ENCODE results near the gene PDE9A.

Gene PDE9A

DNA sequence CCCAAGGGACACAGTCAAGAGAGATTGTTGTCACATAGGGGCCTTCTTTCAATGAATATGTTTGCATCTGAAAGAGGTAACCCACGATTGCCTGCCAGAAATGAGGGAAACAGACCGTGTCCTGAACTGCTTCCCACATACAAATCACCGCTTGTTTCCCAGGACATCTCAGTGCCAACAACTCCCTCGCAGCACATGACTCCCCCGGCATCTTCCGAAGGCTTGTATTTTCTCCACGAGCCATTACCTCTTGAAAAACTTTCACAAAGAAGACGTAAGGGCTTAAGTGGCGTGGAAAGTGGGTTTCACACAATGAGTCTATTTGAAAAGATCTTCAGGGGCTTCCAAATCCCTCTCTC lies 31.6 kb upstream of the PDE9A start:
- ChIA-PET CTCF (interaction anchor here (1.7 kb wide), 1 partner anchor 29 kb away, joined by 4 read pairs; no protein-coding TSS in a partner anchor), POLR2A (no interaction called here)
- TF ChIP-seq CTCF (IDR thresholded peaks at IDR 0.05; ENCODE audit: control extremely low read depth, extremely low read depth, low read depth, missing control alignments), result no peak
- no peak for DNase-seq (ENCODE audit: extremely low spot score)

DNA sequence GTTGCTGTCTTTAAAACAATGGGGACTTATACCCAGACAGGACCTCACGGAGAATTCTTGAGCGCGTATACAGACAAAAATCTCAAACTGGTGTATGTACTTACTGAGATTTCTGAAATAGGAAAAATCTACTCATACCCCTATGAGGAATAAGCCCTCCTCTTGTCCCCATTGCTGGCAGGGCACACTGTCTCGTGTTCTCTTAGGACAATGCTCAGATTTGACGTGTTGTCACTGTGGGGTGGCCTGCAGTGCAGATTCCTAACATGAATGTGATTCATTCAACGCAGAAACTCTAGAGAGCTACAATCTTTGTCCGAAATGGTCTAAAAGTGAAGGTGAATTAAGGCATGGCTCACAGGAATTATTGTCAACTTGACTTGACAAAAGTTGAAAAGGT lies 31.1 kb upstream of the PDE9A start:
- no peak for TF ChIP-seq CTCF (IDR thresholded peaks at IDR 0.05; ENCODE audit: control extremely low read depth, extremely low read depth, low read depth, missing control alignments)
- POLR2A ChIA-PET, result no interaction called here
- CTCF ChIA-PET, result interaction anchor here (1.2 kb wide), 1 partner anchor 14 kb away, joined by 3 read pairs; no protein-coding TSS in a partner anchor

DNA sequence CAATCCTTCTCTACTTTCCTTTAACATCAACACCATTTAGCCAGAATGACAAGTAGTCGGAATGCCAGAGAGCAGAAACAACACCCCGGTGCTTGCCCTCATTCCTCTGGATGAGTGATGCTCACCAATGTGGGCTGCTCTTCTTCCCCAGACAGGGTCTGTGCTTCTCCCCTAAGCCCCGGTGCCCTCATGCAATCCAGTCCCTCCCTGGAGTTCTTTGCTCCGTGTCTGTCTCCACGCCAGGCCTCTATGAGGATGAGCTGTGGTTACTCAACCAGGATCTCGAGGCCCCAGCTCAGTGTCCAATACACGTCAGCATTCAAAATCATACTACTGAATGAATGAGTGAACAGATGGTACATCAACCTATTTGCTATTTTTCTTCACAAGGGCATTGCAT lies 29.7 kb upstream of the PDE9A start:
- ChIA-PET CTCF (no interaction called here), POLR2A (no interaction called here)
- no peak for TF ChIP-seq CTCF (IDR thresholded peaks at IDR 0.05; ENCODE audit: control extremely low read depth, extremely low read depth, low read depth, missing control alignments)
- no peak for DNase-seq (ENCODE audit: extremely low spot score)

More for the DNA sequence above, 31.1 kb upstream of the PDE9A start:
- DNase-seq (ENCODE audit: extremely low spot score), result no peak

DNA sequence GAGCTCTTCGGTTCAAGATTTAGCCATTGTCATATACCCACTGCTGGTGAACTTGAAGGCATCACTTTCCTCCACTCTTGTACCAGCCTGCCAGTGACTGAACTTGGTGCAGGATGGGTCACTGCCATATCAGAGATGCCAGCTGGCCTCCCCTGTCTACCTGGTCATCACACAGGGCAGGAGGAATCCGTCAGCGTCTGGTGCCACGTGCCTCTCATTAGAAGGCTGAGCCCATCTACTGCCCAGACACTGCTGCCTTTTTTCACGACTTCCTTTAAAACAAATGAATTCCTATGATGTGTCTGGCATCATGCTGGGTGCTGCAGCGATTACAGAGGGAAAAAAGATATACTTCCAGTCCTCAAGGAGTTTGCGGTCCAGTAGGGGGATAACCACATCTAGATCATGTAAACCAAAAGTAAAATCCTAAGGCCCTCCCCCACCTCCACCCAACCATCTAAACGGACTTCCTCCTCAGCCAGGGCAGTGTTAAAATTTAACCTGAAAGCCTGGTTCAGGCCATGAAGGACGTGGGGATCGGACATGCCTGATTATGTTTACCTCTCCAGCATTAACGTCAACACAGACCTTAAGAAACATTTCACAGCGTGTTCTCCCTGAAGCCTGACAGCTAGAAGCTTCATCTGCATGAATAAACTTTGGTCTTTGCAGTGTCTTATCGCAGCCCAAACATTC lies 29.2 kb upstream of the PDE9A start:
- no peak for TF ChIP-seq CTCF (IDR thresholded peaks at IDR 0.05; ENCODE audit: control extremely low read depth, extremely low read depth, low read depth, missing control alignments)
- DNase-seq (ENCODE audit: extremely low spot score), result no peak
- ChIA-PET POLR2A (no interaction called here), CTCF (no interaction called here)

DNA sequence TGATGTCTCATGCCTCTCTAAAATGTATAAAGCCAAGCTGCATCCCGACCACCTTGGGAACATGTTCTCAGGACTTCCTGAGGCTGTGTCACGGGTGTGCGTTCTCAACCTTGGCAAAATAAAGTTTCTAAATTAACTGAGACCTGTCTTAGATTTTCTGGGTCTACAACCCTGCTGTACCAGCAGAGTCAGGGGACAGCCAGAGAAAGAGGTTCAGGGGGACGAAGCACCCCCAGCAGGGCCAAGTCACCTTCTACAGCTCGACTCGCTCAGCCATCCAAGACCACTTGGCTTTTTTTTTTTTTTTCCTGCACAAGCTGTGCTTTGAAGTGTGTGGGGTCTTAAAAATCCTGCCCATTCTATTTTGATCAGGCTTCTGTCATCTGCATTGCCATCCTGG lies 28.5 kb upstream of the PDE9A start:
- no peak for TF ChIP-seq CTCF (IDR thresholded peaks at IDR 0.05; ENCODE audit: control extremely low read depth, extremely low read depth, low read depth, missing control alignments)
- ChIA-PET CTCF (no interaction called here), POLR2A (no interaction called here)
- no peak for DNase-seq (ENCODE audit: extremely low spot score)

- CTCF ChIA-PET, result interaction anchor here (1.0 kb wide), 1 partner anchor 16 kb away, joined by 4 read pairs; no protein-coding TSS in a partner anchor
- no peak for DNase-seq (ENCODE audit: extremely low spot score)
- POLR2A ChIA-PET, result no interaction called here
- no peak for TF ChIP-seq CTCF (IDR thresholded peaks at IDR 0.05; ENCODE audit: control extremely low read depth, extremely low read depth, low read depth, missing control alignments)
These were observed 27.2 kb upstream of the PDE9A start for GRCh38 chr21:42626171-42626570.
